Endothelial cell of umbilical vein (primary cell): ENCODE results near the gene COMMD8. TPM values are rescaled to one million over a fixed set of nuclear protein-coding genes. Genes with fewer than 3 reads are reported as not detected.

Experiments
- BruUV-seq: library from RNA; stranded (reverse); fragments of 400-500 nt; replicated peaks from 2 replicates; lab custom pipeline; 2021; lab: Mats Ljungman, UMichigan
- CTCF ChIA-PET: fragments of 300-600, 350-600 bp; sonication (Branson Sonifier 250); formaldehyde crosslinking; loops from one replicate; lab custom pipeline; 2021; ENCODE audit warnings: antibody characterized with exemption, inconsistent platforms; lab: Charles Lee
- POLR2A ChIA-PET: fragments of 300-600, 350-600 bp; sonication (Branson Sonifier 250); formaldehyde crosslinking; loops from one replicate; lab custom pipeline; 2021; ENCODE audit warnings: antibody characterized with exemption, inconsistent platforms; lab: Charles Lee
- DNase-seq: peaks from one replicate; pipeline ENCODE4 v3.0.0-alpha.2; 2011; ENCODE audit warnings: low read depth, low spot score
- FAIRE-seq: peaks from 2 replicates; lab custom pipeline; 2011; peaks lifted over from hg19 to GRCh38; lab: Jason Lieb, UNC
- H2AFZ ChIP-seq: 2 replicates; pipeline ENCODE4 v1.6.0; 2012; ENCODE audit warnings: low read depth, low read length, control low read depth, inconsistent platforms
- H3K27ac ChIP-seq: 2 replicates; pipeline ENCODE4 v1.5.1; 2011; ENCODE audit warnings: low read depth, mild to moderate bottlenecking, control low read depth, low read length, moderate library complexity; ENCODE audit not compliant: insufficient read depth
- H3K27me3 ChIP-seq, 2 experiments: 2 replicates each; pipeline versions ENCODE4 v1.6.0 to v1.6.1; 2011; ENCODE audit warnings: low read length in 2 of 2, mixed read lengths in 1 of 2; ENCODE audit not compliant: control insufficient read depth in 2 of 2, insufficient read depth in 2 of 2
- H3K36me3 ChIP-seq, 2 experiments: 2 replicates in 1 of 2; 3 replicates in 1 of 2; pipeline ENCODE4 v1.5.1; 2011; ENCODE audit warnings: low read length in 2 of 2, mild to moderate bottlenecking in 1 of 2, moderate library complexity in 1 of 2; ENCODE audit not compliant: control insufficient read depth in 2 of 2, insufficient read depth in 2 of 2; ENCODE audit errors: extremely low read depth in 1 of 2
- H3K4me1 ChIP-seq: 3 replicates; pipeline ENCODE4 v1.5.1; 2011; ENCODE audit warnings: mild to moderate bottlenecking, low read length; ENCODE audit not compliant: control insufficient read depth, insufficient read depth; ENCODE audit errors: extremely low read depth
- H3K4me2 ChIP-seq: 2 replicates; pipeline ENCODE4 v1.6.1; 2011; ENCODE audit warnings: low read length, control low read depth, mixed read lengths; ENCODE audit not compliant: insufficient read depth
- H3K4me3 ChIP-seq, 3 experiments: fragments of 200-600 bp in 1 of 3; sonication (generic), shearing (Covaris generic) in 1 of 3; replicated peaks in 1 of 3; 2 replicates each; pipeline ENCODE4 v1.5.1; 2011 to 2016; ENCODE audit warnings: control low read depth in 3 of 3, low read length in 3 of 3, mild to moderate bottlenecking in 2 of 3, inconsistent platforms in 1 of 3, low read depth in 1 of 3, moderate library complexity in 1 of 3; ENCODE audit not compliant: insufficient read depth in 1 of 3
- H3K79me2 ChIP-seq: 2 replicates; pipeline ENCODE4 v1.6.0; 2012; ENCODE audit warnings: low read length, inconsistent platforms; ENCODE audit not compliant: control insufficient read depth, insufficient read depth
- H3K9ac ChIP-seq: replicated peaks from 2 replicates; pipeline ENCODE3; 2011; ENCODE audit warnings: low read length, control low read depth; ENCODE audit not compliant: insufficient read depth; ENCODE audit errors: extremely low read depth
- H3K9me1 ChIP-seq: replicated peaks from 3 replicates; pipeline ENCODE4 v1.6.0; 2011; ENCODE audit warnings: mild to moderate bottlenecking, low read length; ENCODE audit not compliant: control insufficient read depth, insufficient read depth; ENCODE audit errors: extremely low read depth
- H3K9me3 ChIP-seq: replicated peaks from 2 replicates; pipeline ENCODE4 v1.5.1; 2012; ENCODE audit warnings: low read length, inconsistent platforms; ENCODE audit not compliant: control insufficient read depth, insufficient read depth
- H4K20me1 ChIP-seq: replicated peaks from 2 replicates; pipeline ENCODE3; 2011; ENCODE audit warnings: mild to moderate bottlenecking, low read length; ENCODE audit not compliant: control insufficient read depth, insufficient read depth; ENCODE audit errors: extremely low read depth
- EZH2 ChIP-seq: IDR thresholded peaks from 2 replicates; pipeline ENCODE4 v1.6.1; 2012; ENCODE audit warnings: borderline replicate concordance, low read depth, mild to moderate bottlenecking, moderate library complexity, low read length, inconsistent platforms; ENCODE audit not compliant: severe bottlenecking
- FOS ChIP-seq: IDR thresholded peaks from 2 replicates; pipeline ENCODE4 v1.6.1; 2011; ENCODE audit warnings: mild to moderate bottlenecking, low read length, moderate library complexity, borderline replicate concordance; ENCODE audit not compliant: insufficient read depth
- GATA2 ChIP-seq: IDR thresholded peaks from 2 replicates; pipeline ENCODE4 v1.7.0; 2011; ENCODE audit warnings: low read depth, mild to moderate bottlenecking, moderate library complexity, mixed read lengths, low read length; ENCODE audit not compliant: insufficient read length, insufficient read depth
- JUN ChIP-seq: IDR thresholded peaks from 2 replicates; pipeline ENCODE4 v1.6.1; 2011; ENCODE audit warnings: borderline replicate concordance, low read depth; ENCODE audit not compliant: insufficient read length, insufficient read depth
- MYC ChIP-seq: IDR thresholded peaks from one replicate; pipeline ENCODE4 v1.6.1; 2011; ENCODE audit warnings: mild to moderate bottlenecking, low read depth, low read length
- POLR2A ChIP-seq: IDR thresholded peaks from 2 replicates; pipeline ENCODE4 v1.6.1; 2012; ENCODE audit warnings: low read depth, mild to moderate bottlenecking, control low read depth, low read length
- POLR2AphosphoS5 ChIP-seq: IDR thresholded peaks from 2 replicates; pipeline ENCODE4 v1.6.1; 2012; ENCODE audit warnings: low read depth, mild to moderate bottlenecking, control low read depth, low read length, moderate library complexity; ENCODE audit not compliant: insufficient read depth
- dilution Hi-C: fragments of 300-500 bp; cut with MboI; formaldehyde crosslinking; loops from one replicate; pipeline ENCODE4 v1.15.0; 2019; ENCODE audit warnings: low sequenced_read_pairs; ENCODE audit not compliant: extremely low pct_ligation_motif_present
- intact Hi-C: fragments of 100-400 bp; cut with micrococcal nuclease; formaldehyde crosslinking; loops from one replicate; pipeline ENCODE4 v1.10.0; 2022
- polyA plus RNA-seq, 4 experiments: library from polyadenylated mRNA; depleted of rRNA in 3 of 4; stranded (reverse) in 3 of 4; unstranded in 1 of 4; fragments of >200 nt; gene quantifications; 2 replicates each; pipeline versions ENCODE4 v1.2.1 to v1.2.3, GENCODE V29; 2011 to 2012; ENCODE audit warnings: missing spikeins in 1 of 4
- total RNA-seq: library from RNA; stranded (reverse); gene quantifications from 2 replicates; pipeline ENCODE4 v1.2.3, GENCODE V29; 2021
- TF ChIP-seq, protein P1 (sequence below), 2 donors: IDR thresholded peaks; 1 replicate in 1 of 2; 2 replicates in 1 of 2; pipeline ENCODE4 v1.5.1; 2011; ENCODE audit warnings: low read length in 2 of 2, mild to moderate bottlenecking in 2 of 2, moderate library complexity in 2 of 2, control low read depth in 1 of 2, inconsistent platforms in 1 of 2, low read depth in 1 of 2; ENCODE audit not compliant: insufficient read depth in 1 of 2; ENCODE audit errors: extremely low read depth in 1 of 2
- TF ChIP-seq, protein P2 (sequence below): IDR thresholded peaks from 2 replicates; pipeline ENCODE4 v1.6.1; 2011; ENCODE audit not compliant: insufficient read depth, insufficient read length

Gene COMMD8
- total and polyA plus RNA-seq, 2 donors (not counting 3 experiments of a cell fraction or from before 2014, with no cell fraction given): 4.9 to 22.3 TPM

GRCh38 chr4:47499700-47500099 lies 36.2 kb upstream of the COMMD8 start:
- H3K4me1 ChIP-seq: peaks cover 2% of the 10 kb centered on the region
- H3K27me3 ChIP-seq: no peaks in the 10 kb centered on the region
- intact Hi-C loops (no loop called here), dilution Hi-C loops (no loop called here)
- peak; percentile 26 for DNase-seq
- CTCF ChIA-PET: interaction anchor here (1.3 to 3.1 kb wide), 3 partner anchors 10 to 36 kb away, joined by 3 to 18 read pairs (median 4); partner anchors contain the start of genes ATP10D and COMMD8
- no peak overlapping the region for H3K4me2 ChIP-seq
- no peak overlapping the region for H3K9ac ChIP-seq
- no peaks in the 10 kb centered on the region for H3K36me3 ChIP-seq
- FAIRE-seq: peak; percentile 68
- H3K9me1 ChIP-seq: no peaks in the 10 kb centered on the region
- H3K4me3 ChIP-seq: no peak overlapping the region
- POLR2A ChIA-PET: no interaction called here
- no peaks in the 10 kb centered on the region for H3K9me3 ChIP-seq
- no peak overlapping the region for H2AFZ ChIP-seq
- TF ChIP-seq, protein P1, sequence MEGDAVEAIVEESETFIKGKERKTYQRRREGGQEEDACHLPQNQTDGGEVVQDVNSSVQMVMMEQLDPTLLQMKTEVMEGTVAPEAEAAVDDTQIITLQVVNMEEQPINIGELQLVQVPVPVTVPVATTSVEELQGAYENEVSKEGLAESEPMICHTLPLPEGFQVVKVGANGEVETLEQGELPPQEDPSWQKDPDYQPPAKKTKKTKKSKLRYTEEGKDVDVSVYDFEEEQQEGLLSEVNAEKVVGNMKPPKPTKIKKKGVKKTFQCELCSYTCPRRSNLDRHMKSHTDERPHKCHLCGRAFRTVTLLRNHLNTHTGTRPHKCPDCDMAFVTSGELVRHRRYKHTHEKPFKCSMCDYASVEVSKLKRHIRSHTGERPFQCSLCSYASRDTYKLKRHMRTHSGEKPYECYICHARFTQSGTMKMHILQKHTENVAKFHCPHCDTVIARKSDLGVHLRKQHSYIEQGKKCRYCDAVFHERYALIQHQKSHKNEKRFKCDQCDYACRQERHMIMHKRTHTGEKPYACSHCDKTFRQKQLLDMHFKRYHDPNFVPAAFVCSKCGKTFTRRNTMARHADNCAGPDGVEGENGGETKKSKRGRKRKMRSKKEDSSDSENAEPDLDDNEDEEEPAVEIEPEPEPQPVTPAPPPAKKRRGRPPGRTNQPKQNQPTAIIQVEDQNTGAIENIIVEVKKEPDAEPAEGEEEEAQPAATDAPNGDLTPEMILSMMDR (IDR thresholded peaks at IDR 0.05; ENCODE audit: extremely low read depth in 1 of 2, insufficient read depth in 1 of 2, low read depth in 1 of 2, low read length in 2 of 2): no peak
- TF ChIP-seq FOS: no peak
- TF ChIP-seq EZH2: no peak
- no peak for TF ChIP-seq POLR2AphosphoS5
- no peak for TF ChIP-seq JUN
- TF ChIP-seq, protein P2, sequence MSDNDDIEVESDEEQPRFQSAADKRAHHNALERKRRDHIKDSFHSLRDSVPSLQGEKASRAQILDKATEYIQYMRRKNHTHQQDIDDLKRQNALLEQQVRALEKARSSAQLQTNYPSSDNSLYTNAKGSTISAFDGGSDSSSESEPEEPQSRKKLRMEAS: no peak
- no peak for TF ChIP-seq GATA2
- no peak for TF ChIP-seq POLR2A
- TF ChIP-seq MYC: no peak
- no peaks in the 10 kb centered on the region for H4K20me1 ChIP-seq
- no TSS peak for BruUV-seq
- no peak overlapping the region for H3K27ac ChIP-seq
- no peaks in the 10 kb centered on the region for H3K79me2 ChIP-seq
